ENCODE data around the gene STEAP4. TPM values are rescaled to one million over a fixed set of nuclear protein-coding genes. Genes with fewer than 3 reads are reported as not detected.

The STEAP4 gene
- total and polyA plus RNA-seq, 2 donors (not counting 1 experiment from before 2014, with no cell fraction given): 0.94 to 0.99 TPM

DNA sequence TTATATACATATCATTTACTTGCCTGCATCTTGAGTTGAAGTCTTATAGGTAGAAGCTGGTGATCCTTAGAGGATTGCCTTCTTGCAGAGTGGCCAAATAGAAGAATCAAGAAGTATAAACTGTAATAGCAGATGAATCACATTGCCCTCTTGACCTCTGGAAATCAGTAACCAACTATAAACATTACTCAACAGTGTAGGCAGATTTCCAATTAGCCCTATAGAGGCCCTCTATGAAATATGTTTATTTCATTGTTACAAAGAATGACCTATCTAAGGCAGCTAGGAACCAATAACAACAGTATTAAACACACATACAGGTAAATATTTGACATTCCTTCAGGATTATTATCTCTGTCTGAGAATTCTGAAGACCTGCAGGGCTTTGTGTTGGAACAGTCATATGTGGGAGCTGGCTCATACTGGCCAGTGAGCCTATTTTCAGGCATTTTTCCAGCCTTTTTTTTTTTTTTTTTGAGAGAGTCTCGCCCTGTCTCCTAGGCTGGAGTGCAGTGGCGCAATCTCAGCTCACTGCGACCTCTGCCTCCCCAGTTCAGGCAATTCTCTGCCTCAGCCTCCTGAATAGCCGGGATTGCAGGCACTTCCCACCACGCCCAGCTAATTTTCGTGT lies 79.7 kb downstream of the STEAP4 start:
- no peak for TF ChIP-seq EZH2 (IDR thresholded peaks at IDR 0.05; ENCODE audit: low read length, missing control alignments)
- TF ChIP-seq, protein P1, sequence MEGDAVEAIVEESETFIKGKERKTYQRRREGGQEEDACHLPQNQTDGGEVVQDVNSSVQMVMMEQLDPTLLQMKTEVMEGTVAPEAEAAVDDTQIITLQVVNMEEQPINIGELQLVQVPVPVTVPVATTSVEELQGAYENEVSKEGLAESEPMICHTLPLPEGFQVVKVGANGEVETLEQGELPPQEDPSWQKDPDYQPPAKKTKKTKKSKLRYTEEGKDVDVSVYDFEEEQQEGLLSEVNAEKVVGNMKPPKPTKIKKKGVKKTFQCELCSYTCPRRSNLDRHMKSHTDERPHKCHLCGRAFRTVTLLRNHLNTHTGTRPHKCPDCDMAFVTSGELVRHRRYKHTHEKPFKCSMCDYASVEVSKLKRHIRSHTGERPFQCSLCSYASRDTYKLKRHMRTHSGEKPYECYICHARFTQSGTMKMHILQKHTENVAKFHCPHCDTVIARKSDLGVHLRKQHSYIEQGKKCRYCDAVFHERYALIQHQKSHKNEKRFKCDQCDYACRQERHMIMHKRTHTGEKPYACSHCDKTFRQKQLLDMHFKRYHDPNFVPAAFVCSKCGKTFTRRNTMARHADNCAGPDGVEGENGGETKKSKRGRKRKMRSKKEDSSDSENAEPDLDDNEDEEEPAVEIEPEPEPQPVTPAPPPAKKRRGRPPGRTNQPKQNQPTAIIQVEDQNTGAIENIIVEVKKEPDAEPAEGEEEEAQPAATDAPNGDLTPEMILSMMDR (conservative IDR thresholded peaks at IDR 0.05 in 1 of 2, IDR thresholded peaks at IDR 0.05 in 1 of 2; ENCODE audit: low read depth in 1 of 2, low read length in 2 of 2): no peak
- Histone ChIP-seq H3K4me2 (ENCODE audit: extremely low read depth, insufficient read depth, low read length) (no peak overlapping the region), H2AFZ (ENCODE audit: low read length) (no peak overlapping the region), H3K4me1 (ENCODE audit: control insufficient read depth, extremely low read depth, insufficient read depth, low read length) (peaks cover 5% of the 10 kb centered on the region), H4K20me1 (ENCODE audit: control insufficient read depth, extremely low read depth, insufficient read depth, low read length) (no peaks in the 10 kb centered on the region), H3K36me3 (ENCODE audit: control insufficient read depth, insufficient read depth, low read length) (no peaks in the 10 kb centered on the region), H3K9me3 (ENCODE audit: control insufficient read depth, insufficient read depth, low read depth, low read length) (no peaks in the 10 kb centered on the region), H3K27me3 (ENCODE audit: control insufficient read depth, insufficient read depth, low read length) (peaks cover 2% of the 10 kb centered on the region), H3K9ac (ENCODE audit: insufficient read depth, low read length) (no peak overlapping the region), H3K79me2 (ENCODE audit: control insufficient read depth, insufficient read depth, low read length) (no peaks in the 10 kb centered on the region), H3K27ac (ENCODE audit: insufficient read depth, low read length) (no peak overlapping the region), H3K4me3 (replicated peaks in 1 of 4; ENCODE audit: control extremely low read depth in 1 of 4, insufficient read depth in 1 of 4, low read depth in 3 of 4, low read length in 4 of 4) (no peak overlapping the region)
- peak; percentile 74 to 90 for DNase-seq (ENCODE audit: low read depth in 2 of 2)

DNA sequence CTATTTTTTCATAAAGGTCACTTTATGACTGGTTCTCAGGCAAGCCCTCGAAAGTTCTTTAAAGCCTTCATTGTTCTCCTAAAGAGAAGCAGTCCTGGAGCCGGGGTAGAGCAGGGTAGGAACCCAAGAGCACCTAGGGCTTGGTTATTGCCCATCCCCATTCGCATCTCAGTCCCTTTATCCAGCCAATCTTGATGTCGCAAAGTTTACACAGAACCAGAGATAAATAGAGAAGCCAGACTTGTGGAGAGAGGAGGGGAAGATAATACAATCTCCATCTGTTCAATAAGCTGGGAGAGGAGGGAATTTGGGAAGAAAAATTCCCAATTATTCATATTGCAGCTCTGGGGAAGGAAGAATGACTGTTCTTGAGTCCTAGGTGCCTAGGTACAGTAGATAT lies 80.5 kb downstream of the STEAP4 start:
- H3K4me3 ChIP-seq (replicated peaks in 1 of 4; ENCODE audit: control extremely low read depth in 1 of 4, insufficient read depth in 1 of 4, low read depth in 3 of 4, low read length in 4 of 4): no peak overlapping the region
- H3K27me3 ChIP-seq (ENCODE audit: control insufficient read depth, insufficient read depth, low read length): peaks cover 2% of the 10 kb centered on the region
- no peaks in the 10 kb centered on the region for H4K20me1 ChIP-seq (ENCODE audit: control insufficient read depth, extremely low read depth, insufficient read depth, low read length)
- no peaks in the 10 kb centered on the region for H3K36me3 ChIP-seq (ENCODE audit: control insufficient read depth, insufficient read depth, low read length)
- no peaks in the 10 kb centered on the region for H3K79me2 ChIP-seq (ENCODE audit: control insufficient read depth, insufficient read depth, low read length)
- H3K27ac ChIP-seq (ENCODE audit: insufficient read depth, low read length): no peak overlapping the region
- TF ChIP-seq, protein P1 (conservative IDR thresholded peaks at IDR 0.05 in 1 of 2, IDR thresholded peaks at IDR 0.05 in 1 of 2; ENCODE audit: low read depth in 1 of 2, low read length in 2 of 2): no peak
- TF ChIP-seq EZH2 (IDR thresholded peaks at IDR 0.05; ENCODE audit: low read length, missing control alignments): no peak
- H3K4me1 ChIP-seq (ENCODE audit: control insufficient read depth, extremely low read depth, insufficient read depth, low read length): peaks cover 5% of the 10 kb centered on the region
- no peak overlapping the region for H3K9ac ChIP-seq (ENCODE audit: insufficient read depth, low read length)
- H3K4me2 ChIP-seq (ENCODE audit: extremely low read depth, insufficient read depth, low read length): no peak overlapping the region
- no peaks in the 10 kb centered on the region for H3K9me3 ChIP-seq (ENCODE audit: control insufficient read depth, insufficient read depth, low read depth, low read length)
- H2AFZ ChIP-seq (ENCODE audit: low read length): no peak overlapping the region
- no peak for DNase-seq (ENCODE audit: low read depth in 2 of 2)

DNA sequence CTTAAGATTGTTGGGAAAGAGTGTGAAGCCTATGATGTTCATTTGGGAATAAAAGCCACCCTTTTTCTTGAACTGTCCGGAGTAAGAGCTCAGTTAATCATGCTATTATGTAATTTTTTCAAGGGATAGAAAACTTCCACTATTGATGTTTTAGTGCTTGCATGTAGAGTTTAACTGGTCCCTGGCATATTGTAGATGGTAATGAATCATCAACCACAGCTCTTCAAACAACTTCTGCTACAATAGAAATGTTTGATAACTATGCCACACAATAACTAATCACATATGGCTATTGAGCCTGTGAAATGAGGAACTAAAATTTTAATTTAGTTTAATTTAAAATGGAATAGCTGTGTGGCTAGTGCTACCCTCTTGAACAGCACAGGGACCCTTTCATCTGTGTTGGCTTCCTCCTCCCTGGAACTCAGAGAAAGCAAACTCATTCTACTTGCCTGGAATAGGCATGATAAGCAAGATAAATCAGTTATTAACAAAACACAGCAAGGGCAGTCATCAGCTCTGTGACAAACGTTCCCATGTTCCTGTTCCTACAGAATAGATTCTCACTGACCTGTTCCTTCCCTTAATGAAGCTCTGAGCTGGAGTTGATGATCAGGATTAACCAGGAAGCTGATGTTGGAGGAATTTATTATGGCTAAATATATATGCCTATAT lies 82.0 kb downstream of the STEAP4 start:
- no peak for TF ChIP-seq EZH2 (IDR thresholded peaks at IDR 0.05; ENCODE audit: low read length, missing control alignments)
- TF ChIP-seq, protein P1 (conservative IDR thresholded peaks at IDR 0.05 in 1 of 2, IDR thresholded peaks at IDR 0.05 in 1 of 2; ENCODE audit: low read depth in 1 of 2, low read length in 2 of 2): no peak
- H3K27me3 ChIP-seq (ENCODE audit: control insufficient read depth, insufficient read depth, low read length): no peaks in the 10 kb centered on the region
- peaks cover under 1% of the 10 kb centered on the region for H3K79me2 ChIP-seq (ENCODE audit: control insufficient read depth, insufficient read depth, low read length)
- H4K20me1 ChIP-seq (ENCODE audit: control insufficient read depth, extremely low read depth, insufficient read depth, low read length): no peaks in the 10 kb centered on the region
- no peaks in the 10 kb centered on the region for H3K36me3 ChIP-seq (ENCODE audit: control insufficient read depth, insufficient read depth, low read length)
- no peak overlapping the region for H3K4me2 ChIP-seq (ENCODE audit: extremely low read depth, insufficient read depth, low read length)
- no peak overlapping the region for H3K9ac ChIP-seq (ENCODE audit: insufficient read depth, low read length)
- no peak overlapping the region for H3K4me3 ChIP-seq (replicated peaks in 1 of 4; ENCODE audit: control extremely low read depth in 1 of 4, insufficient read depth in 1 of 4, low read depth in 3 of 4, low read length in 4 of 4)
- H3K4me1 ChIP-seq (ENCODE audit: control insufficient read depth, extremely low read depth, insufficient read depth, low read length): peaks cover 7% of the 10 kb centered on the region
- no peak overlapping the region for H2AFZ ChIP-seq (ENCODE audit: low read length)
- no peak overlapping the region for H3K27ac ChIP-seq (ENCODE audit: insufficient read depth, low read length)
- H3K9me3 ChIP-seq (ENCODE audit: control insufficient read depth, insufficient read depth, low read depth, low read length): no peaks in the 10 kb centered on the region
- DNase-seq (ENCODE audit: low read depth in 2 of 2): peak; percentile 48 to 80

Measured in fibroblast of lung (primary cell).